Brain pericyte (primary cell): ENCODE measurements around the gene GRIK1.

Experiments used
- DNase-seq: peaks from one replicate; pipeline ENCODE4 v3.0.0-alpha.2; 2012; ENCODE audit warnings: low read depth, low spot score

GRIK1 gene

GRCh38 chr21:29718081-29718815 lies 221.5 kb downstream of the GRIK1 start:
- no peak for DNase-seq

GRCh38 chr21:29717659-29718058 lies 222.1 kb downstream of the GRIK1 start:
- no peak for DNase-seq

GRCh38 chr21:29716753-29717152 lies 223.0 kb downstream of the GRIK1 start:
- DNase-seq: no peak

DNA sequence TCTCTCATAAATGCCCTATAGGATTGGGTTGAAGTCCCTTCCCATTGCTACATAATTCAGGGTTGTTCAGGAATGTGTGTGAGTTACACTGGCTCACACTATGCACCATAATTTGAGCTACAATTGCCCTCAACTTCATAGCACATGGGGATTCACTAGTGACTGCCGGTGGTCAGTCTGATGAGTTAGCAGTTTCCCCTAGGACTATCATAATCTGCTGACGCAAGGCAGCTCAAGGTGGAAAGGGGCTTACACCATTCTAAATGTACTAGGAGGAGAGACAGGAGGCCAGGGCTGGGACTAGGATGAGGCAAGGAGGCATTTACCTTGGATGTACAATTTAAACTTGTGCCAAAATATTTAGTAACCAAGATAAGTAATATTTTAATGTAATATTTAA lies 224.7 kb downstream of the GRIK1 start:
- no peak for DNase-seq

- DNase-seq: no peak
Observed at GRCh38 chr21:29712818-29713217, 227.0 kb downstream of the GRIK1 start.

GRCh38 chr21:29711236-29711635 lies 228.6 kb downstream of the GRIK1 start:
- no peak for DNase-seq

GRCh38 chr21:29710498-29710897 lies 229.3 kb downstream of the GRIK1 start:
- no peak for DNase-seq

DNA sequence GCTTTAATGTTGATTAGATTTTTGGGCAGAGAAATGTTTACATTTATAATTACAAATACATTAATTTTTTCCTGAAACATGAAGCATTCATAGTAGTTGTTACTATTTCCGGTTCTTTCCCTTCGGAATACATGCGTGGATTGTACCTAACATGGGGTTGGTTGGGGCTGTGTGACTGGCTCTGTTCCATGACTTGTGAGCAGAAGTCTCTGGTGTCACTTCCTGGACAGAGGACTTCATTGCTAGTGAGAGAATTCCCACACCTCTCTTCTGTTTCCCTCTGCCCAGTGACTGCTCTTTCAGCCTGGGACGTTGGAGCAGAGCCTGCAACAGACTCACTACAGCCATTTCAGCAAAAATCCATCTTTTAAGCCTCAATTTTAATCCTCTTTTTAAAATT lies 231.4 kb downstream of the GRIK1 start:
- no peak for DNase-seq

- no peak for DNase-seq
Observed at GRCh38 chr21:29704719-29705118, 235.1 kb downstream of the GRIK1 start.

GRCh38 chr21:29701676-29702075 lies 238.1 kb downstream of the GRIK1 start:
- no peak for DNase-seq

GRCh38 chr21:29697555-29698193 lies 242.1 kb downstream of the GRIK1 start:
- DNase-seq: no peak

DNA sequence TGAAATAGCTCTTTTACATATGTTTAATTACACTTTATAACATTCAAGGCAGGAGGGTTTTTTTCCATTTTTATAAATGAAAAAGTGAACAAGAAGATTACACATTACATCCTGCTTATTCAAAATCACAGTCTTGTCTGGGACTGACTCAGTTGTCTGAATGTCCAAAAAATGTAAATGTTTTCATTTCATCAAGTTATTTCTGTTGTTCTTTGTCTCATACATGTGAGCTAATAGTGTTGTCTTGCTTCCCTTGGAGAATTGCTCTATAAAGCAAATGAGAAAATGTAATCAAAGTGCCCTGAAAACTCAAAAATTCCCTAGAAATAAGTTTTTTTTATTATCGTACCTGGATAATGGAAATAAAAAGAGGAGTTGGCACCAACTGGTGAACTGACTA lies 242.9 kb downstream of the GRIK1 start:
- DNase-seq: no peak

GRCh38 chr21:29691616-29692491 lies 247.9 kb downstream of the GRIK1 start:
- no peak for DNase-seq

GRCh38 chr21:29689753-29690152 lies 250.0 kb downstream of the GRIK1 start:
- DNase-seq: no peak

DNA sequence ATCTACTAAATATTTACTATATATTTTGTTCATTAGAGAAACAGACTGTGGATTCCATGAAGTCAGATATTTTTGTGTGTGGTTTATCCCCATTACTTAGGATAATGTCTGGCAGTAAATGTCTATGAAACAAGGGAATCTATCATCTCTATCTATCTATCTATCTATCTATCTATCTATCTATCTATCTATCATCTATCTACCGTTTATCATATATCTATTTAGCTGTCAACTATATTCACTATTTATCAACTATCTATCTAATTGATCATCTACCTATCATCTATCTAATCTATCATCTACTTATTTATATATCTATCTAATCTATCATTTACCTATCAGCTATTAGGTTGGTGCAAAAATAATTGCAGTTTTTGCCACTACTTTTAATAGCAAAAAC lies 255.7 kb downstream of the GRIK1 start:
- no peak for DNase-seq

DNA sequence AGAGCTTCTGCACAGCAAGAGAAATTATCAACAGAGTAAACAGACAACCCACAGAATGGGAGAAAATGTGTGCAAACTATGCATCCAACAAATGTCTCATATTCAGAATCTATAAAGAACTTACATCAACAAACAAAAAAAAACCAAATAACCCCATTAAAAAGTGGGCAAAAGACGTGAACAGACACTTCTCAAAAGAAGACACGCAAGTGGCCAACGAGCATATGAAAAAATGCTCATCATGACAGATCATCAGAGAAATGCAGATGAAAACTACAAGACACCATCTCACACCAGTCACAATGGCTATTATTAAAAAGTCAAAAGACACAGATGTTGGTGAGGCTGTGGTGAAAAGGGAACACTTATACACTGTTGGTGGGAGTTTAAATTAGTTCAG lies 257.0 kb downstream of the GRIK1 start:
- DNase-seq: no peak

- no peak for DNase-seq
Observed at GRCh38 chr21:29680273-29680672, 259.5 kb downstream of the GRIK1 start.

- DNase-seq: no peak
Observed at GRCh38 chr21:29678626-29679025, 261.2 kb downstream of the GRIK1 start.

GRCh38 chr21:29677326-29677725 lies 262.5 kb downstream of the GRIK1 start:
- DNase-seq: no peak

GRCh38 chr21:29676395-29676794 lies 263.4 kb downstream of the GRIK1 start:
- no peak for DNase-seq

GRCh38 chr21:29675451-29675850 lies 264.3 kb downstream of the GRIK1 start:
- no peak for DNase-seq

GRCh38 chr21:29674343-29674742 lies 265.5 kb downstream of the GRIK1 start:
- no peak for DNase-seq
